HepG2 (cell line): ENCODE data around the gene ZNF385B. TPM values are rescaled to one million over a fixed set of nuclear protein-coding genes. Genes with fewer than 3 reads are reported as not detected.

Experiments used
- ATAC-seq: fragments of 200-7000 bp; cut with Tn5 transposase; 3 replicates; pipeline ENCODE4 v1.9.1; 2020; ENCODE audit warnings: mild to moderate bottlenecking, moderate library complexity
- BruUV-seq: library from RNA; stranded (reverse); fragments of 400-500 nt; replicated peaks from 2 replicates; lab custom pipeline; 2021; lab: Mats Ljungman, UMichigan
- CTCF ChIA-PET: fragments of 300-600 bp; formaldehyde crosslinking; extraction: SDS; loops from one replicate; lab custom pipeline; 2021; ENCODE audit warnings: low total read pairs, inconsistent platforms, low intra/inter-chr PET ratio; lab: Yijun Ruan, JAX
- POLR2A ChIA-PET: fragments of 350-600 bp; sonication (Branson Sonifier 250); formaldehyde crosslinking; loops from one replicate; lab custom pipeline; 2020; ENCODE audit warnings: antibody characterized with exemption, inconsistent platforms; lab: Yijun Ruan, JAX
- DNase-seq: peaks from one replicate; pipeline ENCODE4 v3.0.0-alpha.2; 2015; ENCODE audit warnings: low spot score
- FAIRE-seq: peaks from 3 replicates; lab custom pipeline; 2011; peaks lifted over from hg19 to GRCh38; lab: Jason Lieb, UNC
- H2AFZ ChIP-seq: one replicate; pipeline ENCODE4 v1.6.1; 2011; ENCODE audit warnings: low read length, inconsistent platforms
- H3K27ac ChIP-seq: fragments of 300-600 bp; 3 replicates; pipeline ENCODE4 v1.8.0; 2011; ENCODE audit warnings: mixed run types, mild to moderate bottlenecking, mixed read lengths, low read length, inconsistent platforms; ENCODE audit not compliant: insufficient read depth; ENCODE audit errors: extremely low read length
- H3K27me3 ChIP-seq, 2 experiments: fragments of 200-600 bp in 1 of 2; 2 replicates in 1 of 2; 3 replicates in 1 of 2; pipeline versions ENCODE4 v1.6.0 to v1.8.0; 2011; ENCODE audit warnings: low read length in 2 of 2, mild to moderate bottlenecking in 2 of 2, moderate library complexity in 2 of 2, inconsistent platforms in 1 of 2; ENCODE audit not compliant: insufficient read depth in 2 of 2, control insufficient read depth in 1 of 2
- H3K36me3 ChIP-seq, 2 experiments: fragments of 200-600 bp in 1 of 2; replicated peaks in 1 of 2; 2 replicates in 1 of 2; 3 replicates in 1 of 2; pipeline versions ENCODE4 v1.5.1 to v1.8.0; 2011; ENCODE audit warnings: low read length in 2 of 2, inconsistent platforms in 1 of 2; ENCODE audit not compliant: insufficient read depth in 2 of 2, control insufficient read depth in 1 of 2
- H3K4me1 ChIP-seq: 2 replicates; pipeline ENCODE4 v1.5.1; 2012; ENCODE audit warnings: low read length, inconsistent platforms; ENCODE audit not compliant: insufficient read depth
- H3K4me2 ChIP-seq: 2 replicates; pipeline ENCODE4 v1.6.0; 2011; ENCODE audit warnings: low read depth, low read length, inconsistent platforms
- H3K4me3 ChIP-seq, 3 experiments: fragments of 200-600 bp in 1 of 3; sonication (generic), shearing (Covaris generic) in 1 of 3; replicated peaks in 1 of 3; 2 replicates each; pipeline ENCODE4 v1.5.1; 2011 to 2016; ENCODE audit warnings: low read length in 3 of 3, inconsistent platforms in 2 of 3, low read depth in 2 of 3, mild to moderate bottlenecking in 2 of 3, control low read depth in 1 of 3, mixed read lengths in 1 of 3; ENCODE audit not compliant: insufficient read depth in 1 of 3
- H3K79me2 ChIP-seq: one replicate; pipeline ENCODE4 v1.6.1; 2011; ENCODE audit warnings: low read length, inconsistent platforms; ENCODE audit not compliant: insufficient read depth
- H3K9ac ChIP-seq: 2 replicates; pipeline ENCODE4 v1.6.0; 2011; ENCODE audit warnings: mild to moderate bottlenecking, low read depth, low read length, inconsistent platforms; ENCODE audit not compliant: insufficient read depth
- H3K9me3 ChIP-seq: 2 replicates; pipeline ENCODE4 v1.5.1; 2012; ENCODE audit warnings: mild to moderate bottlenecking, low read length
- H4K20me1 ChIP-seq: 2 replicates; pipeline ENCODE4 v1.6.0; 2011; ENCODE audit warnings: inconsistent platforms, mild to moderate bottlenecking, low read length, moderate library complexity; ENCODE audit not compliant: insufficient read depth
- CBX1 ChIP-seq: IDR thresholded peaks from one replicate; pipeline ENCODE4 v1.6.1; 2016; ENCODE audit warnings: antibody characterized with exemption, low read depth
- CREM ChIP-seq, 2 experiments: sonication (generic) in 1 of 2; formaldehyde crosslinking in 1 of 2; IDR thresholded peaks; 2 replicates each; pipeline versions ENCODE4 v1.4.0 to v1.6.1; 2016 to 2020; ENCODE audit warnings: antibody characterized with exemption in 1 of 2, mild to moderate bottlenecking in 1 of 2, missing genetic modification reagents in 1 of 2
- ELF4 ChIP-seq: sonication (generic); formaldehyde crosslinking; IDR thresholded peaks from 2 replicates; pipeline ENCODE4 v1.5.0; 2020; ENCODE audit warnings: missing genetic modification reagents, mild to moderate bottlenecking, moderate library complexity, borderline replicate concordance
- KDM5B ChIP-seq: sonication (generic); formaldehyde crosslinking; IDR thresholded peaks from 2 replicates; pipeline ENCODE4 v1.4.0; 2020; ENCODE audit warnings: missing genetic modification reagents, mild to moderate bottlenecking, borderline replicate concordance
- POLR2A ChIP-seq, 2 experiments: IDR thresholded peaks; 2 replicates each; pipeline ENCODE4 v1.6.1; 2011; ENCODE audit warnings: low read depth in 2 of 2, low read length in 2 of 2, mild to moderate bottlenecking in 1 of 2, moderate library complexity in 1 of 2; ENCODE audit not compliant: insufficient read depth in 1 of 2
- SKI ChIP-seq: fragments of 450-650 bp; IDR thresholded peaks from one replicate; pipeline ENCODE4 v1.6.1; 2018; ENCODE audit warnings: mild to moderate bottlenecking; ENCODE audit not compliant: partially characterized antibody
- SMARCE1 ChIP-seq: fragments of 450-650 bp; IDR thresholded peaks from 2 replicates; pipeline ENCODE4 v1.6.1; 2017; ENCODE audit warnings: borderline replicate concordance
- SYNCRIP ChIP-seq: fragments of 200-400 bp; formaldehyde crosslinking; IDR thresholded peaks from 2 replicates; pipeline ENCODE4 v1.6.1; 2018; ENCODE audit warnings: mild to moderate bottlenecking, low read depth, low read length; ENCODE audit not compliant: insufficient read depth
- ZNF160 ChIP-seq: sonication (generic); formaldehyde crosslinking; IDR thresholded peaks from 2 replicates; pipeline ENCODE4 v1.8.0; 2022; ENCODE audit warnings: mild to moderate bottlenecking, inconsistent platforms, missing genetic modification reagents
- ZNF251 ChIP-seq: sonication (generic); formaldehyde crosslinking; IDR thresholded peaks from 2 replicates; pipeline ENCODE4 v1.9.0; 2021; ENCODE audit warnings: mild to moderate bottlenecking, missing genetic modification reagents
- ZNF292 ChIP-seq: sonication (generic); formaldehyde crosslinking; IDR thresholded peaks from 2 replicates; pipeline ENCODE4 v1.8.1; 2022; ENCODE audit warnings: mild to moderate bottlenecking, low read depth, missing genetic modification reagents, borderline replicate concordance
- ZNF598 ChIP-seq: sonication (generic); formaldehyde crosslinking; IDR thresholded peaks from 2 replicates; pipeline ENCODE4 v1.5.1; 2020; ENCODE audit warnings: mild to moderate bottlenecking, missing genetic modification reagents, borderline replicate concordance
- ZNF724P ChIP-seq: sonication (generic); formaldehyde crosslinking; IDR thresholded peaks from 2 replicates; pipeline ENCODE4 v1.8.0; 2022; ENCODE audit warnings: missing genetic modification reagents, borderline replicate concordance
- ZNF773 ChIP-seq: sonication (generic); formaldehyde crosslinking; IDR thresholded peaks from 2 replicates; pipeline ENCODE4 v1.4.0; 2020; ENCODE audit warnings: missing genetic modification reagents, borderline replicate concordance
- ZNF839 ChIP-seq: sonication (generic); formaldehyde crosslinking; IDR thresholded peaks from 2 replicates; pipeline ENCODE4 v1.4.0; 2020; ENCODE audit warnings: missing genetic modification reagents, mild to moderate bottlenecking, borderline replicate concordance
- ZNF850 ChIP-seq: sonication (generic); formaldehyde crosslinking; conservative IDR thresholded peaks from 2 replicates; pipeline ENCODE4 v1.9.0; 2021; ENCODE audit warnings: mild to moderate bottlenecking, missing genetic modification reagents
- WGBS: methylation state at CpG from one replicate; pipeline ENCODE4 v1.1.6; 2017; ENCODE audit warnings: low lambda C conversion rate; 5-methylcytosine and 5-hydroxymethylcytosine counted together
- in situ Hi-C: cut with HindIII; loops from 2 replicates; pipeline ENCODE4 v1.10.0; 2017; ENCODE audit warnings: low pct_unique_long_range_greater_than_20kb; ENCODE audit not compliant: extremely low pct_ligation_motif_present
- intact Hi-C: fragments of 100-400 bp; cut with micrococcal nuclease; formaldehyde crosslinking; loops from one replicate; pipeline ENCODE4 v1.10.0; 2022; ENCODE audit not compliant: unreplicated experiment
- polyA plus RNA-seq, 8 experiments: library from polyadenylated mRNA; depleted of rRNA in 3 of 8; stranded (reverse) in 7 of 8; unstranded in 1 of 8; fragments of >200 nt; fragmentation: Illumina TruSeq in 4 of 8; extraction: Trizol in 4 of 8; gene quantifications; 2 replicates each; pipeline versions ENCODE4 v1.2.1 to v1.2.3, GENCODE V29; 2011 to 2016; ENCODE audit warnings: low read depth in 4 of 8, missing spikeins in 1 of 8, mixed read lengths in 1 of 8; ENCODE audit not compliant: insufficient read depth in 1 of 8
- total RNA-seq, 5 experiments: library from RNA; depleted of rRNA; stranded (reverse); fragments of >200 nt; fragmentation: Illumina TruSeq; extraction: Trizol; gene quantifications; 2 replicates each; pipeline ENCODE4 v1.2.3, GENCODE V29; 2016; ENCODE audit warnings: low read depth in 1 of 5
- TF ChIP-seq, protein P1 (sequence below): sonication (generic); formaldehyde crosslinking; IDR thresholded peaks from 2 replicates; pipeline ENCODE4 v1.4.0; 2020; ENCODE audit warnings: mild to moderate bottlenecking, missing genetic modification reagents
- TF ChIP-seq, protein P2 (sequence below): sonication (generic); formaldehyde crosslinking; IDR thresholded peaks from 2 replicates; pipeline ENCODE4; 2020; ENCODE audit warnings: missing genetic modification reagents, mild to moderate bottlenecking, borderline replicate concordance
- TF ChIP-seq, protein P3 (sequence below): sonication (generic); formaldehyde crosslinking; IDR thresholded peaks from 2 replicates; pipeline ENCODE4 v1.4.0; 2020; ENCODE audit warnings: mild to moderate bottlenecking, low read depth, missing genetic modification reagents

ZNF385B gene
- total and polyA plus RNA-seq, 2 of the 13 experiments (the other 11 are each of a cell fraction or from before 2014, with no cell fraction given) = 3.3 to 6.7 TPM

DNA sequence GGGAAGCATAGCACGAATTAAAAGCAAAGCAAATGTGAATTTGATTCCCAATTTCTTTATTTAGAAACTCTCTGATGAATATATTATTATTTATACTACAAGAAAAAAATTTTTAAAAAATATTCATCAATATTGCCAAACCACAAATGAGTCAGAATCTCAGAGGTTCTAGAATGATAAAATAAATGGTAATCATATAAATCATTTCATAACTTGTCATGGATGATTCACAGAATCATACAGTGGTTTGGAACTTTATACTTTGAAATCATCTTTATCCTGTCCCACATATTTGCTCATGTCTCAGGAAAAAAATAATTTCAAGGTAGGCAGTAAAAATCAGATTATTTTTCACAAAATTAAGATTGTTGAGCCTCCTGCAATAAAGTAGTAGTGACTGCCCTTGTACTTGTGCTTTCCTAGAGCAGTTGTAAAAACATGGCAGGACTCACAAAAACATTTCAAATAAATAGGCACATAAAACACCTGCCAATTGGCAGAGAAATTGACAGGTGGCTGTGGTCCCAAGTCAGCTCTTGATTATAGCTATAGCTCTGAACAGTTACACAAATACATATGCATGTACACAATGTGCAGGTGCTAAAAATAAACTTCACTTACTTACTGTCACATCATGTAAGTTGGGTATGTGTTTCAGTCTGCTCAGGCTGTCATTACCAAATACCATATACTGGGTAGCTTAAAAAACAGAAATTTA, 322.8 kb downstream of the ZNF385B start:
- peaks cover 36% of the 10 kb centered on the region for H3K4me1 ChIP-seq
- BruUV-seq = no TSS peak

More for the DNA sequence above, 322.8 kb downstream of the ZNF385B start:
- Histone ChIP-seq H4K20me1 (no peaks in the 10 kb centered on the region), H3K27me3 (no peaks in the 10 kb centered on the region), H3K36me3 (no peaks in the 10 kb centered on the region; a peak in 1 of 5 replicates), H2AFZ (no peak overlapping the region), H3K4me2 (no peak overlapping the region), H3K4me3 (no peak overlapping the region), H3K9me3 (peaks cover 8% of the 10 kb centered on the region), H3K27ac (no peak overlapping the region), H3K9ac (no peak overlapping the region), H3K79me2 (no peaks in the 10 kb centered on the region)
- TF ChIP-seq, protein P1, sequence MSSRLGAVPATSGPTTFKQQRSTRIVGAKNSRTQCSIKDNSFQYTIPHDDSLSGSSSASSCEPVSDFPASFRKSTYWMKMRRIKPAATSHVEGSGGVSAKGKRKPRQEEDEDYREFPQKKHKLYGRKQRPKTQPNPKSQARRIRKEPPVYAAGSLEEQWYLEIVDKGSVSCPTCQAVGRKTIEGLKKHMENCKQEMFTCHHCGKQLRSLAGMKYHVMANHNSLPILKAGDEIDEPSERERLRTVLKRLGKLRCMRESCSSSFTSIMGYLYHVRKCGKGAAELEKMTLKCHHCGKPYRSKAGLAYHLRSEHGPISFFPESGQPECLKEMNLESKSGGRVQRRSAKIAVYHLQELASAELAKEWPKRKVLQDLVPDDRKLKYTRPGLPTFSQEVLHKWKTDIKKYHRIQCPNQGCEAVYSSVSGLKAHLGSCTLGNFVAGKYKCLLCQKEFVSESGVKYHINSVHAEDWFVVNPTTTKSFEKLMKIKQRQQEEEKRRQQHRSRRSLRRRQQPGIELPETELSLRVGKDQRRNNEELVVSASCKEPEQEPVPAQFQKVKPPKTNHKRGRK (CRISPR knock-in tag) = no peak
- TF ChIP-seq ELF4 (CRISPR knock-in tag) (no peak), ZNF160 (no peak), SKI (no peak), ZNF839 (CRISPR knock-in tag) (no peak), ZNF292 (CRISPR knock-in tag) (no peak), SMARCE1 (no peak), SYNCRIP (no peak), POLR2A (IDR thresholded peaks at IDR 0.05; ENCODE audit: insufficient read depth in 1 of 2, low read depth in 2 of 2, low read length in 2 of 2) (no peak), ZNF251 (CRISPR knock-in tag) (no peak), KDM5B (CRISPR knock-in tag) (no peak), ZNF598 (CRISPR knock-in tag) (no peak), ZNF850 (CRISPR knock-in tag) (no peak), CBX1 (no peak), CREM (IDR thresholded peaks at IDR 0.05) (no peak), CREM (CRISPR knock-in tag; IDR thresholded peaks at IDR 0.05) (no peak), ZNF773 (CRISPR knock-in tag) (no peak), ZNF724P (CRISPR knock-in tag) (no peak)
- TF ChIP-seq, protein P2, sequence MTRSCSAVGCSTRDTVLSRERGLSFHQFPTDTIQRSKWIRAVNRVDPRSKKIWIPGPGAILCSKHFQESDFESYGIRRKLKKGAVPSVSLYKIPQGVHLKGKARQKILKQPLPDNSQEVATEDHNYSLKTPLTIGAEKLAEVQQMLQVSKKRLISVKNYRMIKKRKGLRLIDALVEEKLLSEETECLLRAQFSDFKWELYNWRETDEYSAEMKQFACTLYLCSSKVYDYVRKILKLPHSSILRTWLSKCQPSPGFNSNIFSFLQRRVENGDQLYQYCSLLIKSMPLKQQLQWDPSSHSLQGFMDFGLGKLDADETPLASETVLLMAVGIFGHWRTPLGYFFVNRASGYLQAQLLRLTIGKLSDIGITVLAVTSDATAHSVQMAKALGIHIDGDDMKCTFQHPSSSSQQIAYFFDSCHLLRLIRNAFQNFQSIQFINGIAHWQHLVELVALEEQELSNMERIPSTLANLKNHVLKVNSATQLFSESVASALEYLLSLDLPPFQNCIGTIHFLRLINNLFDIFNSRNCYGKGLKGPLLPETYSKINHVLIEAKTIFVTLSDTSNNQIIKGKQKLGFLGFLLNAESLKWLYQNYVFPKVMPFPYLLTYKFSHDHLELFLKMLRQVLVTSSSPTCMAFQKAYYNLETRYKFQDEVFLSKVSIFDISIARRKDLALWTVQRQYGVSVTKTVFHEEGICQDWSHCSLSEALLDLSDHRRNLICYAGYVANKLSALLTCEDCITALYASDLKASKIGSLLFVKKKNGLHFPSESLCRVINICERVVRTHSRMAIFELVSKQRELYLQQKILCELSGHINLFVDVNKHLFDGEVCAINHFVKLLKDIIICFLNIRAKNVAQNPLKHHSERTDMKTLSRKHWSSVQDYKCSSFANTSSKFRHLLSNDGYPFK = no peak
- TF ChIP-seq, protein P3, sequence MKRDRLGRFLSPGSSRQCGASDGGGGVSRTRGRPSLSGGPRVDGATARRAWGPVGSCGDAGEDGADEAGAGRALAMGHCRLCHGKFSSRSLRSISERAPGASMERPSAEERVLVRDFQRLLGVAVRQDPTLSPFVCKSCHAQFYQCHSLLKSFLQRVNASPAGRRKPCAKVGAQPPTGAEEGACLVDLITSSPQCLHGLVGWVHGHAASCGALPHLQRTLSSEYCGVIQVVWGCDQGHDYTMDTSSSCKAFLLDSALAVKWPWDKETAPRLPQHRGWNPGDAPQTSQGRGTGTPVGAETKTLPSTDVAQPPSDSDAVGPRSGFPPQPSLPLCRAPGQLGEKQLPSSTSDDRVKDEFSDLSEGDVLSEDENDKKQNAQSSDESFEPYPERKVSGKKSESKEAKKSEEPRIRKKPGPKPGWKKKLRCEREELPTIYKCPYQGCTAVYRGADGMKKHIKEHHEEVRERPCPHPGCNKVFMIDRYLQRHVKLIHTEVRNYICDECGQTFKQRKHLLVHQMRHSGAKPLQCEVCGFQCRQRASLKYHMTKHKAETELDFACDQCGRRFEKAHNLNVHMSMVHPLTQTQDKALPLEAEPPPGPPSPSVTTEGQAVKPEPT (CRISPR knock-in tag) = no peak
- ATAC-seq (no peak), FAIRE-seq (no peak), DNase-seq (no peak)
- intact Hi-C loops (no loop called here), in situ Hi-C loops (no loop called here)
- CTCF ChIA-PET = no interaction called here
- WGBS = 96% methylated on average over 1 of the region's 1 CpG
- POLR2A ChIA-PET = no interaction called here
